Hindlimb muscle (tissue), 1 donor: Measurements from ENCODE around the gene PTPRG. TPM values are rescaled to one million over a fixed set of nuclear protein-coding genes. Genes with fewer than 3 reads are reported as not detected.

Experiments
- DNase-seq: peaks from one replicate; pipeline ENCODE4 v3.0.0-alpha.2; 2013
- polyA plus RNA-seq: library from polyadenylated mRNA; unstranded; fragments of 120-200 nt; gene quantifications from one replicate; pipeline ENCODE4 v1.2.1, GENCODE V29; 2013; ENCODE audit not compliant: insufficient read length

The PTPRG gene
- polyA plus RNA-seq, 1 donor = 29.4 TPM

- peak; percentile 58 for DNase-seq
Measured at GRCh38 chr3:61562721-61563312, 1.4 kb downstream of the PTPRG start.

GRCh38 chr3:61563313-61564271 lies 2.2 kb downstream of the PTPRG start:
- peak; percentile 28 for DNase-seq

GRCh38 chr3:61564395-61565059 lies 3.2 kb downstream of the PTPRG start:
- peak; percentile 76 for DNase-seq

GRCh38 chr3:61565569-61565968 lies 4.2 kb downstream of the PTPRG start:
- no peak for DNase-seq

GRCh38 chr3:61568127-61568526 lies 6.8 kb downstream of the PTPRG start:
- DNase-seq = no peak

- no peak for DNase-seq
Measured at GRCh38 chr3:61569856-61570580, 8.6 kb downstream of the PTPRG start.

GRCh38 chr3:61570813-61571212 lies 9.4 kb downstream of the PTPRG start:
- no peak for DNase-seq

- DNase-seq = no peak
Measured at GRCh38 chr3:61571516-61572336, 10.4 kb downstream of the PTPRG start.

- no peak for DNase-seq
Measured at GRCh38 chr3:61572879-61573278, 11.5 kb downstream of the PTPRG start.

GRCh38 chr3:61573441-61573840 lies 12.1 kb downstream of the PTPRG start:
- DNase-seq = no peak

GRCh38 chr3:61574854-61575253 lies 13.5 kb downstream of the PTPRG start:
- DNase-seq = no peak

- no peak for DNase-seq
Measured at GRCh38 chr3:61575893-61576292, 14.5 kb downstream of the PTPRG start.

GRCh38 chr3:61577760-61578159 lies 16.4 kb downstream of the PTPRG start:
- no peak for DNase-seq

GRCh38 chr3:61578667-61579367 lies 17.4 kb downstream of the PTPRG start:
- DNase-seq = no peak

- no peak for DNase-seq
Measured at GRCh38 chr3:61579685-61580084, 18.3 kb downstream of the PTPRG start.

- DNase-seq = no peak
Measured at GRCh38 chr3:61580982-61581643, 19.7 kb downstream of the PTPRG start.

- no peak for DNase-seq
Measured at GRCh38 chr3:61582287-61582686, 20.9 kb downstream of the PTPRG start.

- DNase-seq = no peak
Measured at GRCh38 chr3:61582846-61583245, 21.5 kb downstream of the PTPRG start.

- no peak for DNase-seq
Measured at GRCh38 chr3:61583890-61584875, 22.8 kb downstream of the PTPRG start.
